T-helper 2 cell treated with Interferon-gamma antibody and Interleukin-4, amounts not matched to agents 5 μg/mL and 100 μg/mL, for 36 hours (primary cell): ENCODE results near the gene PLPPR1.
"Not testable (repeated sequence)": the region's sequence is repeated elsewhere in the genome, so short reads cannot be mapped to it uniquely, and the experiment has no call there.

Experiments used
- DNase-seq: peaks from one replicate; pipeline ENCODE4 v3.0.0; 2021; ENCODE audit warnings: low spot score
- H3K27ac Mint-ChIP-seq: one replicate; pipeline ENCODE4 v1.8.0; 2021; ENCODE audit warnings: mild to moderate bottlenecking, mixed read lengths
- H3K27me3 Mint-ChIP-seq: one replicate; pipeline ENCODE4 v1.8.0; 2021; ENCODE audit warnings: low read depth, mixed read lengths
- H3K36me3 Mint-ChIP-seq: one replicate; pipeline ENCODE4 v1.8.0; 2021; ENCODE audit warnings: low read depth, mixed read lengths
- H3K4me1 Mint-ChIP-seq: one replicate; pipeline ENCODE4 v1.8.0; 2021; ENCODE audit warnings: low read depth, mixed read lengths
- H3K4me3 Mint-ChIP-seq: one replicate; pipeline ENCODE4 v1.8.0; 2022; ENCODE audit warnings: mild to moderate bottlenecking, moderate library complexity, mixed read lengths
- H3K9me3 Mint-ChIP-seq: one replicate; pipeline ENCODE4 v1.8.0; 2021; ENCODE audit warnings: mixed read lengths

Gene PLPPR1

GRCh38 chr9:101324245-101324804 is 295.8 kb downstream of the PLPPR1 start:
- no peak overlapping the region for H3K4me3 Mint-ChIP-seq
- no peaks in the 10 kb centered on the region for H3K9me3 Mint-ChIP-seq
- H3K4me1 Mint-ChIP-seq: no peaks in the 10 kb centered on the region

GRCh38 chr9:101325053-101325452 is 296.5 kb downstream of the PLPPR1 start:
- DNase-seq: no peak
- no peak overlapping the region for H3K27ac Mint-ChIP-seq
- no peaks in the 10 kb centered on the region for H3K27me3 Mint-ChIP-seq
- no peaks in the 10 kb centered on the region for H3K9me3 Mint-ChIP-seq
- H3K4me3 Mint-ChIP-seq: no peak overlapping the region
- H3K4me1 Mint-ChIP-seq: no peaks in the 10 kb centered on the region
- no peaks in the 10 kb centered on the region for H3K36me3 Mint-ChIP-seq

More at GRCh38 chr9:101324245-101324804, 295.8 kb downstream of the PLPPR1 start:
- Mint-ChIP-seq H3K36me3 (no peaks in the 10 kb centered on the region), H3K27me3 (no peaks in the 10 kb centered on the region), H3K27ac (no peak overlapping the region)
- DNase-seq: no peak

- no peak for DNase-seq
- Mint-ChIP-seq H3K27me3 (no peaks in the 10 kb centered on the region), H3K4me1 (no peaks in the 10 kb centered on the region), H3K4me3 (no peak overlapping the region), H3K9me3 (no peaks in the 10 kb centered on the region), H3K36me3 (no peaks in the 10 kb centered on the region), H3K27ac (no peak overlapping the region)
Measured at GRCh38 chr9:101326035-101326434, 297.5 kb downstream of the PLPPR1 start.

- H3K4me1 Mint-ChIP-seq: no peaks in the 10 kb centered on the region
- DNase-seq: no peak
- H3K27me3 Mint-ChIP-seq: no peaks in the 10 kb centered on the region
- no peak overlapping the region for H3K4me3 Mint-ChIP-seq
- H3K27ac Mint-ChIP-seq: no peak overlapping the region
- H3K36me3 Mint-ChIP-seq: no peaks in the 10 kb centered on the region
- H3K9me3 Mint-ChIP-seq: no peaks in the 10 kb centered on the region
Measured at GRCh38 chr9:101326501-101326900, 298.0 kb downstream of the PLPPR1 start.

- DNase-seq, H3K27ac Mint-ChIP-seq, H3K4me3 Mint-ChIP-seq, H3K4me1 Mint-ChIP-seq, H3K9me3 Mint-ChIP-seq, H3K36me3 Mint-ChIP-seq, H3K27me3 Mint-ChIP-seq: not testable (repeated sequence)
Measured at GRCh38 chr9:101327422-101327909, 298.9 kb downstream of the PLPPR1 start.

- Mint-ChIP-seq H3K4me1 (no peaks in the 10 kb centered on the region), H3K27ac (no peak overlapping the region), H3K9me3 (no peaks in the 10 kb centered on the region), H3K4me3 (no peak overlapping the region), H3K27me3 (no peaks in the 10 kb centered on the region), H3K36me3 (no peaks in the 10 kb centered on the region)
- DNase-seq: no peak
Measured at GRCh38 chr9:101332362-101332761, 303.8 kb downstream of the PLPPR1 start.

- no peak for DNase-seq
- no peaks in the 10 kb centered on the region for H3K27me3 Mint-ChIP-seq
- H3K4me1 Mint-ChIP-seq: no peaks in the 10 kb centered on the region
- H3K4me3 Mint-ChIP-seq: no peak overlapping the region
- H3K36me3 Mint-ChIP-seq: no peaks in the 10 kb centered on the region
- no peaks in the 10 kb centered on the region for H3K9me3 Mint-ChIP-seq
- H3K27ac Mint-ChIP-seq: no peak overlapping the region
Measured at GRCh38 chr9:101333490-101333889, 305.0 kb downstream of the PLPPR1 start.

- no peak overlapping the region for H3K27ac Mint-ChIP-seq
Measured at GRCh38 chr9:101333926-101334702, 305.6 kb downstream of the PLPPR1 start.

GRCh38 chr9:101336091-101336490 is 307.6 kb downstream of the PLPPR1 start:
- Mint-ChIP-seq H3K27ac (no peak overlapping the region), H3K36me3 (no peaks in the 10 kb centered on the region), H3K27me3 (no peaks in the 10 kb centered on the region), H3K4me3 (no peak overlapping the region), H3K4me1 (no peaks in the 10 kb centered on the region), H3K9me3 (no peaks in the 10 kb centered on the region)
- DNase-seq: no peak

More at GRCh38 chr9:101333926-101334702, 305.6 kb downstream of the PLPPR1 start:
- H3K4me3 Mint-ChIP-seq: no peak overlapping the region
- H3K27me3 Mint-ChIP-seq: no peaks in the 10 kb centered on the region
- H3K4me1 Mint-ChIP-seq: no peaks in the 10 kb centered on the region
- H3K9me3 Mint-ChIP-seq: no peaks in the 10 kb centered on the region
- no peak for DNase-seq
- no peaks in the 10 kb centered on the region for H3K36me3 Mint-ChIP-seq

- no peaks in the 10 kb centered on the region for H3K36me3 Mint-ChIP-seq
- no peaks in the 10 kb centered on the region for H3K9me3 Mint-ChIP-seq
- H3K4me3 Mint-ChIP-seq: no peak overlapping the region
- DNase-seq: no peak
- no peaks in the 10 kb centered on the region for H3K27me3 Mint-ChIP-seq
- H3K27ac Mint-ChIP-seq: no peak overlapping the region
- no peaks in the 10 kb centered on the region for H3K4me1 Mint-ChIP-seq
Measured at GRCh38 chr9:101337237-101337636, 308.7 kb downstream of the PLPPR1 start.

- Mint-ChIP-seq H3K4me3 (no peak overlapping the region), H3K9me3 (no peaks in the 10 kb centered on the region), H3K4me1 (no peaks in the 10 kb centered on the region), H3K27me3 (no peaks in the 10 kb centered on the region), H3K36me3 (no peaks in the 10 kb centered on the region), H3K27ac (no peak overlapping the region)
- no peak for DNase-seq
Measured at GRCh38 chr9:101341958-101342357, 313.4 kb downstream of the PLPPR1 start.

GRCh38 chr9:101342595-101342994 is 314.1 kb downstream of the PLPPR1 start:
- Mint-ChIP-seq H3K27me3 (no peaks in the 10 kb centered on the region), H3K4me3 (no peak overlapping the region), H3K36me3 (no peaks in the 10 kb centered on the region), H3K4me1 (no peaks in the 10 kb centered on the region), H3K9me3 (no peaks in the 10 kb centered on the region), H3K27ac (no peak overlapping the region)
- no peak for DNase-seq

- no peaks in the 10 kb centered on the region for H3K4me1 Mint-ChIP-seq
- H3K27me3 Mint-ChIP-seq: no peaks in the 10 kb centered on the region
- H3K27ac Mint-ChIP-seq: no peak overlapping the region
- no peak for DNase-seq
- H3K4me3 Mint-ChIP-seq: no peak overlapping the region
- H3K36me3 Mint-ChIP-seq: no peaks in the 10 kb centered on the region
- H3K9me3 Mint-ChIP-seq: no peaks in the 10 kb centered on the region
Measured at GRCh38 chr9:101350285-101350684, 321.8 kb downstream of the PLPPR1 start.

GRCh38 chr9:101352892-101353463 is 324.5 kb downstream of the PLPPR1 start:
- H3K27ac Mint-ChIP-seq: no peak overlapping the region
- H3K36me3 Mint-ChIP-seq: no peaks in the 10 kb centered on the region
- no peak for DNase-seq
- no peak overlapping the region for H3K4me3 Mint-ChIP-seq
- no peaks in the 10 kb centered on the region for H3K9me3 Mint-ChIP-seq
- H3K27me3 Mint-ChIP-seq: no peaks in the 10 kb centered on the region
- H3K4me1 Mint-ChIP-seq: no peaks in the 10 kb centered on the region
